EH (cell line): ENCODE data around the gene B4GALNT4.
"Not testable (repeated sequence)": the region's sequence is repeated elsewhere in the genome, so short reads cannot be mapped to it uniquely, and the experiment has no call there.

Experiments
- DNase-seq: peaks from one replicate; pipeline ENCODE4 v3.0.0-alpha.2; 2015; ENCODE audit warnings: low read depth

B4GALNT4 gene

GRCh38 chr11:392102-392777 is 22.9 kb downstream of the B4GALNT4 start:
- no peak for DNase-seq

GRCh38 chr11:393219-394033 is 24.1 kb downstream of the B4GALNT4 start:
- DNase-seq: peak; percentile 92

GRCh38 chr11:394034-394857 is 24.9 kb downstream of the B4GALNT4 start, which contains the start of gene PKP3:
Gene PKP3, plus strand, starts transcription at chr11:394209. Its CDS starts 84 bp downstream, at chr11:394293.
- DNase-seq: peak; percentile 73

- DNase-seq: no peak
Measured at GRCh38 chr11:394858-395655, 25.8 kb downstream of the B4GALNT4 start.

- no peak for DNase-seq
Measured at GRCh38 chr11:395866-396265, 26.6 kb downstream of the B4GALNT4 start.

- DNase-seq: peak; percentile 59
Measured at GRCh38 chr11:396511-396947, 27.2 kb downstream of the B4GALNT4 start.

- DNase-seq: peak; percentile 82
Measured at GRCh38 chr11:396948-397548, 27.7 kb downstream of the B4GALNT4 start.

- peak; percentile 36 for DNase-seq
Measured at GRCh38 chr11:398826-399225, 29.5 kb downstream of the B4GALNT4 start.

- peak; percentile 18 for DNase-seq
Measured at GRCh38 chr11:399731-400211, 30.5 kb downstream of the B4GALNT4 start.

- DNase-seq: no peak
Measured at GRCh38 chr11:400241-400689, 31.0 kb downstream of the B4GALNT4 start.

- DNase-seq: not testable (repeated sequence)
Measured at GRCh38 chr11:401196-401595, 31.9 kb downstream of the B4GALNT4 start.

- no peak for DNase-seq
Measured at GRCh38 chr11:403021-403760, 33.9 kb downstream of the B4GALNT4 start.

GRCh38 chr11:403761-404431 is 34.6 kb downstream of the B4GALNT4 start:
- no peak for DNase-seq

- DNase-seq: no peak
Measured at GRCh38 chr11:404551-405264, 35.4 kb downstream of the B4GALNT4 start.

- peak; percentile 16 for DNase-seq
Measured at GRCh38 chr11:405323-405953, 36.1 kb downstream of the B4GALNT4 start.

- DNase-seq: no peak
Measured at GRCh38 chr11:405954-406795, 36.9 kb downstream of the B4GALNT4 start.
